Activated naive CD8-positive, alpha-beta T cell treated with anti-CD3 and anti-CD28 coated beads, Interleukin-2, amount 10 ng/mL, durations not matched to agents 7 days and 5 days (primary cell): ENCODE data around the gene GHRL. TPM values are rescaled to one million over a fixed set of nuclear protein-coding genes. Genes with fewer than 3 reads are reported as not detected.

Experiments
- ATAC-seq: fragments of 150-1000 bp; cut with Tn5 transposase; one replicate; pipeline ENCODE4 v1.10.0; 2021; ENCODE audit warnings: low read depth, moderate library complexity
- POLR2A ChIA-PET: fragments of 350-600 bp; sonication (Branson Sonifier 250); formaldehyde crosslinking; loops from one replicate; lab custom pipeline; 2021; ENCODE audit warnings: antibody characterized with exemption; lab: Charles Lee
- DNase-seq: peaks from one replicate; pipeline ENCODE4 v3.0.0; 2021
- H3K27ac Mint-ChIP-seq: one replicate; pipeline ENCODE4 v1.8.0; 2022; ENCODE audit warnings: mild to moderate bottlenecking, mixed read lengths
- H3K27me3 Mint-ChIP-seq: one replicate; pipeline ENCODE4 v1.8.0; 2022; ENCODE audit warnings: mild to moderate bottlenecking, moderate library complexity, mixed read lengths
- H3K36me3 Mint-ChIP-seq: one replicate; pipeline ENCODE4 v1.8.0; 2021; ENCODE audit warnings: mild to moderate bottlenecking, mixed read lengths
- H3K4me1 Mint-ChIP-seq: one replicate; pipeline ENCODE4 v1.8.0; 2021; ENCODE audit warnings: mixed read lengths
- H3K4me3 Mint-ChIP-seq: one replicate; pipeline ENCODE4 v1.8.0; 2022; ENCODE audit warnings: mild to moderate bottlenecking, moderate library complexity, mixed read lengths
- H3K9me3 Mint-ChIP-seq: one replicate; pipeline ENCODE4 v1.8.0; 2021; ENCODE audit warnings: mixed read lengths
- total RNA-seq, 2 experiments: library from RNA; stranded (reverse); gene quantifications; one replicate each; pipeline ENCODE4 v1.2.3, GENCODE V29; 2021

Gene GHRL
- total RNA-seq, 2 experiments from 2014 or later: 0.53 to 0.94 TPM

DNA sequence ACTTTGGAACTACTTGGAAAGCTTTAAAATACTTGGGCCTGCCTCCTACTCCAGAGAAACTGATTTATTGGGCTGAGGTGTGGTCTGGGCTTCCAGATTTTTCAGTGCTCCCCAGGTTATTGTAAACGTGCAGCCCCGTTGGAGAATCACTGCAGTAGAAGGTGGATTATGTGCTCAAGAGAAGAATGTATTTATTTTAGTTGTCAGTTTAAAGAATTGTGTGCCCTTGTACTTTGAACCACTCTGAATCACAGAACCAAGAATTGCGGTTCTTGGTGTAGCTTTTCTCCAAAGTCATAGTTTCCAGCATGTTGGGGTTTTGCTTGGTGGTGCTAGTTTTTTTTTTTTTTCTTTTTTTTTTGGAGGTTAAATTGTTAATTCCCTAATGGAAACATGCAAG is 42.9 kb downstream of the GHRL start:
- ATAC-seq (no peak), DNase-seq (no peak)
- H3K27me3 Mint-ChIP-seq: no peaks in the 10 kb centered on the region
- H3K4me1 Mint-ChIP-seq: peaks cover 45% of the 10 kb centered on the region
- peak overlapping the region; percentile 92 for H3K27ac Mint-ChIP-seq
- POLR2A ChIA-PET: interaction anchor here (0.7 kb wide), 1 partner anchor 692 kb away, joined by 3 read pairs; no protein-coding TSS in a partner anchor
- H3K36me3 Mint-ChIP-seq: peaks cover 58% of the 10 kb centered on the region
- H3K4me3 Mint-ChIP-seq: peak overlapping the region; percentile 95
- H3K9me3 Mint-ChIP-seq: peaks cover 12% of the 10 kb centered on the region

DNA sequence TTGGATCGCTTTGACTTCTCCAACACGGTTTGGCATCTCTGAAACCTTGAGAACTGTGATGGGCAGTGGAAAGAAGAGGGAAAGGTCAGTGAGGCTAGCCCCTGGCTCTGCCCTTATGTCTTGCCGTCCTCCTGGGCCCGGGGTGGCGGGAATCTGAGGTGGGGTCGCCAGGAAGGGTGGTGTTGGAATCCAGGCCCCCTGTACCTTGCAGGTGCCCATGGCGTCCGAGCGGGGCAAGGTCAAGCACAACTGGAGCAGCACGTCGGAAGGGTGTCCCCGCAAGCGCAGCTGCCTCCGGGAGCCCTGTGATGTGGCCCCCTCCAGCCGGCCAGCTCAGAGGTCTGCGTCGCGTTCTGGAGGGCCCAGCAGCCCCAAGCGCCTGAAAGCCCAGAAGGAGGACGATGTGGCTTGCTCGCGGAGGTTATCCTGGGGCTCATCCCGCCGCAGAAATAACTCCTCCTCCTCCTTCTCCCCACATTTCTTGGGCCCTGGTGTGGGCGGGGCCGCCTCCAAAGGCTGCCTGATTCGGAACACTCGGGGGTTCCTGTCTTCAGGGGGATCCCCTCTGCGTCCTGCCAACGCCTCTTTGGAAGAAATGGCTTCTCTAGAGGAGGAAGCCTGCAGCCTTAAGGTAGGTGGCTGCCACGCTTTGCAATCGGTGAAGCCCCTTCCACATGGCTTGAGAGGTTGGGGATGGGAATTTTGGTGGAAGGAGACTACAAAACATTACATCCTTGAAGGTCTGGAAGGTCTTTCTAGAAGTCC is 43.6 kb downstream of the GHRL start:
- peaks cover 18% of the 10 kb centered on the region for H3K9me3 Mint-ChIP-seq
- peaks cover 39% of the 10 kb centered on the region for H3K4me1 Mint-ChIP-seq
- POLR2A ChIA-PET: interaction anchor here (0.7 to 2.1 kb wide), 8 partner anchors 25 to 852 kb away, joined by 3 to 12 read pairs (median 6); partner anchors contain the start of genes ARPC4, CRELD1, SEC13 and VHL
- ATAC-seq: peak; percentile 8
- DNase-seq: peak; percentile 72
- no peaks in the 10 kb centered on the region for H3K27me3 Mint-ChIP-seq
- H3K36me3 Mint-ChIP-seq: peaks cover 58% of the 10 kb centered on the region
- H3K27ac Mint-ChIP-seq: peak overlapping the region; percentile 92
- H3K4me3 Mint-ChIP-seq: peak overlapping the region; percentile 95

DNA sequence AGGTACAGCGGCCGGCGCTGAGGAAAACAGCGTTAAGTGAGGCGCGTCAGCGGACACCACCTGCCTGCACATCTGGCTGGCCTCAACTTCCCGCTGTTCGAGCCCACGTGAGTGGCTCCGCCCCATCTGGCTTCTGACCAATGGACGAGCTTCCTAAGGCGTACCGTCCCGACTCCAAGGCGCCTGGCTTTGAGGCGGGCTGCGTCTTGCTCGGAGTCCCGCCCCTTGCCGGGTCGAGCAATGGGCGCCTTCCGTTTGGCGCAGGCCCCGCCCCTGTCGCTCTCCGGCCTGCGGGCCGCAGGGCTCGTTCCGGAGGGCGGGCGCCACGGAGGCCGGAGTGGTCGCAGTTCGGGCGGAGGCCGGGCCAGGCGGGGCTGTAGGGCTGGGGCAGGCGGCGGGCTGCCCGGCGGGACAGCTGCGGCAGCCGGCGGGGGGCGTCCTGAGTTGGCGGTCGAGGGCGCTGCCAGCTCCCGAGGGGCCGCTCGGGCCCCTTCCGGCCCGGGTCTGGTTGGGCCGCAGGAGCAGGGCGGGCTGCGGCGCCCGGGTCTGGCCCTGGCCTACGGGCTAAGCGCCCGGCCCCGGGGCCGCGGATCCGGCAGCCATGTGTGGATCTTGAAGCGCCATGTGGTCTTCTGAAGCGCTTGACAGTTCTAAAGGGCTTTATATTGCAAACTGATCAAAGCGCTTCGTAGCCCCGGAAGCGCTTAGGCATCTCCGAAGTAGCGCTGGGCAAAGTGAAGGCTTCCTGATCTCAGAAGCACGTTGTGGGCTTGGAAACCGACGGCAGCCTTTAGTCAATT is 44.4 kb downstream of the GHRL start, which contains the start of gene TATDN2:
TATDN2 (plus strand) TSS at position 276 of the 800 bp plus-strand sequence. CDS start 742 bp downstream, outside the sequence.
- Mint-ChIP-seq H3K27me3 (no peaks in the 10 kb centered on the region), H3K9me3 (peaks cover 18% of the 10 kb centered on the region), H3K36me3 (peaks cover 55% of the 10 kb centered on the region), H3K27ac (peak within 1 kb of the TSS; percentile 96), H3K4me1 (peaks cover 35% of the 10 kb centered on the region), H3K4me3 (peak within 1 kb of the TSS; percentile 95)
- peak; percentile 94 for ATAC-seq
- DNase-seq: peak; percentile 92
- POLR2A ChIA-PET: interaction anchor here (0.6 to 2.1 kb wide), 21 partner anchors 9 to 852 kb away, joined by 3 to 12 read pairs (median 5); partner anchors contain the start of genes ARPC4, CRELD1, FANCD2 and SEC13

DNA sequence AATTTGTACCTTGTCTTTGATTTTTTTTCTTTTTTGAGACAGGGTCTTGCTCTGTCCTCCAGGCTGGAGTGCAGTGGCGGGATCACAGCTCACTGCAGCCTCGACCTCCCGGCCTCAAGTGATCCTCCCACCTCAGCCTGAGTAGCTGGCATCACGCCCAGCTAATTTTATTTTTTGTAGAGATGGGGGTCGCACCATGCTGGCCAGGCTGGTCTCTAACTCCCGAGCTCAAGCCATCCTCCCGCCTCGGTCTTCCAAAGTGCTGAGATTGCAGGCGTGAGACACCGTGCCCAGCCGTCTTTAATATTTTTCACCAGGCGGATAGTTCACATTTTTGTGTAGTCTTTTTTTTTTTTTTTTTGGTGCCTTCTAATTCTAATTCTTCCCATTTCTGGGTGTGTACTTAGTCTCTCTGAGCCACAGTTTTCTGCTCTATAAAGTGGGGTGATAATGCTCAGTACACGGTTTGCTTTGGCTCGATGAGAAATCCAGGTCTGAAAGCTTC is 45.0 kb downstream of the GHRL start:
- Mint-ChIP-seq H3K9me3 (peaks cover 18% of the 10 kb centered on the region), H3K36me3 (peaks cover 48% of the 10 kb centered on the region), H3K4me1 (peaks cover 39% of the 10 kb centered on the region), H3K27me3 (no peaks in the 10 kb centered on the region), H3K4me3 (peak overlapping the region; percentile 82), H3K27ac (peak overlapping the region; percentile 96)
- DNase-seq (no peak), ATAC-seq (no peak)
- POLR2A ChIA-PET: interaction anchor here (0.6 to 2.1 kb wide), 23 partner anchors 8 to 1504 kb away, joined by 3 to 12 read pairs (median 5); partner anchors contain the start of genes ARPC4, CRELD1, FANCD2 and SEC13

DNA sequence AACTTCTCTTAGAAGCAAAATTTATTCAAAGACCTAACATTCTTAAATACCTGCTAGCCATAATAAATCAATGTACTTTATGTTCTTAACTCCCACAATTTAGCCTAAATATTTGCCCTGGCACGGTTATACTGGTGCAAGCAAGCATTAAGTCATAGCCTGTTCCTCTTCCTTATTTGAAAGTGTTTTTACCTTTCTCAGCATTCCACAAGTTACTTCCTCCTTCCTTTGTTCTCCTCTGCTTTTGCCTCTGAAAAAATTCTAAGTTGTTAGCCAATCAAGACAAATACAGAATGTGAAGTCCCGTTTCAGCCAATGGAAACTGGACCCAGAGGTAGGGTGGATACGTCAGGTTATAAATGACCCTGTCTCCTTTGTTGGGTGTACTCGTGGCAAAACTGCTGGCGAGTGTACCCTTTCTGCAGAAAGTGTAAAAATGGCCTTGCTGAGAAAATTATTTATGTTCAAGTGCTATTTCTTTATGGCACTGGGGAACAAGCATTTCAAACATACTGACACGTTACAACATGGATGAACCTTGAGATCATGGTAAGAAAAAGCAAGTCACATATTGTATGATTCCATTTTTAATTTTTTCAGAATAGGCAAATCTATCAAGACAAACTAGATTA is 47.5 kb downstream of the GHRL start:
- POLR2A ChIA-PET: no interaction called here
- Mint-ChIP-seq H3K4me1 (peaks cover 37% of the 10 kb centered on the region), H3K36me3 (peaks cover 33% of the 10 kb centered on the region), H3K27me3 (no peaks in the 10 kb centered on the region), H3K4me3 (no peak overlapping the region), H3K9me3 (peaks cover 18% of the 10 kb centered on the region), H3K27ac (no peak overlapping the region)
- ATAC-seq: no peak
- DNase-seq: no peak

DNA sequence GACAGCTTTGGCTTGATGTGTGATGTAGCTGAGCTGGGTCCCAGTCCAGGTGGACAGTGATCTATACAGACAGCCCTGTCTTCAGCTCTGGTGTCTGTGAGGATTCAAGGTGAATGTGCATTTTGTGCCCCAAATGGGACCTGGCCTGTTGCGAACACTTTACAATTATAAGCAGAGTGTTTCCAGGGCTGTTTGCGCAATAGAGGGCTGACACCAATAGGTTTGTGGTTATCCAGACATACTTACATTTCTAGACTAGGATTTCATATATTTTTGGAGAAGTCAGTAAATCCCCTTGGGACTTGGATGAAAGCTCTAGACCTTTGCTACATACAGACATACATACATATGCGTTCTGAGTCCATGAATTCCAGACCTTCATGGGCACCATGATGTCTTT is 48.7 kb downstream of the GHRL start:
- Mint-ChIP-seq H3K27ac (no peak overlapping the region), H3K27me3 (no peaks in the 10 kb centered on the region), H3K4me1 (peaks cover 30% of the 10 kb centered on the region), H3K9me3 (peaks cover 18% of the 10 kb centered on the region), H3K4me3 (no peak overlapping the region), H3K36me3 (peaks cover 31% of the 10 kb centered on the region)
- ATAC-seq (no peak), DNase-seq (no peak)
- POLR2A ChIA-PET: interaction anchor here (0.6 kb wide), 1 partner anchor 129 kb away, joined by 4 read pairs; no protein-coding TSS in a partner anchor

DNA sequence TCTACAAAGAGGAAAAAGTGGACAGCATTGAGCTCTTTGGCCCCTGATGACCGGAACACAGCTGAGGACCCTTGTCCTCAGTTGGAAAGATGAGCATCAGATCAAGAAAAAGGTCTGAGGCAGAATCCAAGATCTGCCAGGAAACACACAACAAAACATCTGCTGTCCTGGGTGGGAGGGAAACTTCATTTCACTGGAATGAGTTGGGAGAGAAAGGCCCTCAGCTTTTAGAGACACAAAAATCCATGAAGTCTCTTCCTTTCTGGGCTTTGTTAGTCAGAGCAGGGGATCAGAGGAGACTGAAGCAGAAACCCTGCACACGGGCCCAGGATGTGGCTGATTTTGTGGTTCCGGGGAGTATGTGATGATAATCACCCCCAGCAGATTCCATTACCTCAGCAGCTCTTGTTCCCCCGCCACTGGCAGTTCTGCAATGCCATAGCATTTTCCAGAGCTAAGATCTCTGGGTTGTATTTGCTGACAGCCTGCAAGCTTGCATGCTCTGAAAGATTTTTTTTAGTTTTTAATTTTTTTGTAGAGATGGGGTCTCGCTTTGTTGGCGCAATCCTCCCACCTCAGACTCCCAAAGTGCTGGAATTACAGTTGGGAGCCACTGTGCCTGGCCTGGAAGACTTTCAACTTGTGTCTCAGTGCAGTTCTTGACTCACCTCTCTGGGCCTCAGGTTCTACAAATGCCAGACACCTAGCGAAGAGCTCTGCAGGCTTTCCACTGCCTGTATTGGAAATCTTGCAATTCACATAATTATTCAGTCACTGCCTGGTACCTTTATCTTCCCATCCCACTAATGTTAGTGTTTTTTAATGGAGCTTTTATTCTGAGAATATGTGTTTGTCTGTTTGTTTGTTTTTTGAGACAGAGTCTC is 50.3 kb downstream of the GHRL start:
- peak overlapping the region; percentile 61 for H3K4me3 Mint-ChIP-seq
- peaks cover 33% of the 10 kb centered on the region for H3K36me3 Mint-ChIP-seq
- H3K27ac Mint-ChIP-seq: peak overlapping the region; percentile 82
- DNase-seq (peak; percentile 74), ATAC-seq (peak; percentile 93)
- H3K27me3 Mint-ChIP-seq: no peaks in the 10 kb centered on the region
- POLR2A ChIA-PET: interaction anchor here (0.6 to 1.5 kb wide), 12 partner anchors 9 to 348 kb away, joined by 3 to 7 read pairs (median 4); partner anchors contain the start of genes EMC3 and VHL
- H3K4me1 Mint-ChIP-seq: peaks cover 36% of the 10 kb centered on the region
- H3K9me3 Mint-ChIP-seq: peaks cover 18% of the 10 kb centered on the region

DNA sequence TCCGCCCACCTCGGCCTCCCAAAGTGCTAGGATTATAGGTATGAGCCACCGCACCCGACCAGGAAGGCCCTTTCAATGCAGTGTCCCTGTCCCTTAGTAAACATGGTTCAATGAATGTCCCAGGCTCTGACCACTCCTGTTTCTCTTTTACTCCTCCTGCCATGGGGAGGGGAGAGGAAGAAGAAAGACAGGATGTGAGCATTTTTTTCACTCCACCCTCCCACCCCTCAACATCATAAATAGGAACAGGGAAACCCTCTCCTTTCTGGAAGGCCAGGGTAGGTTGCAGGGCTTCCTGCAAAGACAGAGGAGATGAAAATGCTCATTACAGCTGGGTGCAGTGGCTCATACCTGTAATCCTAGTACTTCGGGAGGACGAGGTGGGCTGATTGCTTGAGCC is 51.9 kb downstream of the GHRL start:
- Mint-ChIP-seq H3K4me1 (peaks cover 32% of the 10 kb centered on the region), H3K36me3 (peaks cover 32% of the 10 kb centered on the region), H3K9me3 (peaks cover 16% of the 10 kb centered on the region), H3K27ac (no peak overlapping the region), H3K27me3 (no peaks in the 10 kb centered on the region), H3K4me3 (no peak overlapping the region)
- ATAC-seq: no peak
- POLR2A ChIA-PET: no interaction called here
- DNase-seq: no peak

DNA sequence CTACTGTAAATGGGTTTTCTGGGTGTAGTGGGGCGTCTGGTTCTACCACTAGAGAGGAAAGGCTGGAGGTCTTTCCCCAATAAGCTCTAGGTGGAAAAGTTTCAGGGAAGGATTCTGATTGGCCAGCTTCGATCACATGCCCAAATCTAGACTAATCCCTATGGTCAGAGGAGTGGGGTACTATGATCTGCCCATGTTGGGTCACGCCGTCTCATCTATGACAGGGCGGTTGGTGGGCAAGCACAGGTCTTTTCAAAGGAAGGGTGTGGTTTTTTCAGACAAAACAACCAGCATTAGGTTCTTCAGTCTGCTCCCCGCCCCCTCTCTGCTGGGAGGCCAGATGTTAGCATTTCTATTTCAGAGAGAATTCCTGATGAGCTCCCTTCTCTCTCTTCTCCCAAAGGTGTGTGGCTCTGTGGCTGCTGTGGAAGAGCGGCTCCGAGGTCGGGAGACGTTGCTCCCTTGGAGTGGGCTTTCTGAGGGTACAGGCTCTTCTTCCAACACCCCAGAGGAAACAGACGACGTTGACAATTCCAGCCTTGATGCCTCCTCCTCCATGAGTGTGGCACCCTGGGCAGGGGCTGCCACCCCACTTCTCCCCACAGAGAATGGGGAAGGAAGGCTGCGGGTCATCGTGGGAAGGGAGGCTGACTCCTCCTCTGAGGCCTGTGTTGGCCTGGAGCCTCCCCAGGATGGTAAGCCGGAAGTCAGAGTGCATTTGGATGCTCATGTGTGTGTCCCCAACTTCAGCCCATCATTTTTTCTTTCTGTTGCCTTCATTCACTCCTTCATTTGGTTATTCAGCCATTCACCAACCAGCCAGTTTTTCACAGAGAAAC is 54.2 kb downstream of the GHRL start:
- peak overlapping the region; percentile 78 for H3K27ac Mint-ChIP-seq
- peaks cover 15% of the 10 kb centered on the region for H3K36me3 Mint-ChIP-seq
- peaks cover 32% of the 10 kb centered on the region for H3K4me1 Mint-ChIP-seq
- no peaks in the 10 kb centered on the region for H3K27me3 Mint-ChIP-seq
- H3K4me3 Mint-ChIP-seq: peak overlapping the region; percentile 31
- H3K9me3 Mint-ChIP-seq: peaks cover 2% of the 10 kb centered on the region
- peak; percentile 51 for ATAC-seq
- POLR2A ChIA-PET: interaction anchor here (0.9 to 1.9 kb wide), 3 partner anchors 10 to 25 kb away, joined by 3 to 8 read pairs (median 4); partner anchors contain the start of gene TATDN2
- DNase-seq: no peak
